BJ (cell line): ENCODE measurements around the gene ANP32B. TPM values are rescaled to one million over a fixed set of nuclear protein-coding genes. Genes with fewer than 3 reads are reported as not detected.
"Not testable (repeated sequence)": the region's sequence is repeated elsewhere in the genome, so short reads cannot be mapped to it uniquely, and the experiment has no call there.

ENCODE experiments used
- CTCF ChIA-PET: fragments of 350-600 bp; formaldehyde crosslinking; extraction: SDS; loops from one replicate; lab custom pipeline; 2021; ENCODE audit warnings: antibody characterized with exemption, inconsistent platforms; lab: Yijun Ruan, JAX
- POLR2A ChIA-PET: fragments of 300-600 bp; sonication (Branson Sonifier 250); formaldehyde crosslinking; extraction: SDS; loops from one replicate; lab custom pipeline; 2021; ENCODE audit warnings: antibody characterized with exemption; lab: Charles Lee
- DNase-seq: peaks from one replicate; pipeline ENCODE4 v3.0.0-alpha.2; 2011; ENCODE audit warnings: low read depth
- H3K27me3 ChIP-seq: 2 replicates; pipeline ENCODE4 v1.6.0; 2011; ENCODE audit warnings: low read length; ENCODE audit not compliant: control insufficient read depth, insufficient read depth
- H3K36me3 ChIP-seq: 2 replicates; pipeline ENCODE4 v1.5.1; 2011; ENCODE audit warnings: low read length; ENCODE audit not compliant: control insufficient read depth, insufficient read depth
- H3K4me3 ChIP-seq: 2 replicates; pipeline ENCODE4 v1.5.1; 2011; ENCODE audit warnings: low read depth, mild to moderate bottlenecking, control low read depth, low read length
- CTCF ChIP-seq: IDR thresholded peaks from 2 replicates; pipeline ENCODE4 v1.5.1; 2011; ENCODE audit warnings: low read depth, mild to moderate bottlenecking, control low read depth, inconsistent platforms, low read length, moderate library complexity; ENCODE audit not compliant: insufficient read depth
- polyA plus RNA-seq: library from polyadenylated mRNA; depleted of rRNA; stranded (reverse); fragments of >200 nt; gene quantifications from 2 replicates; pipeline ENCODE4 v1.2.3, GENCODE V29; 2011

The ANP32B gene
- polyA plus RNA-seq, 1 experiment: 18.3 TPM

- H3K36me3 ChIP-seq: no peaks in the 10 kb centered on the region
- ChIA-PET POLR2A (no interaction called here), CTCF (interaction anchor here (1.7 kb wide), 1 partner anchor 10 kb away, joined by 3 read pairs; no protein-coding TSS in a partner anchor)
These were observed 13.0 kb upstream of the ANP32B start for GRCh38 chr9:97970165-97970564.

DNA sequence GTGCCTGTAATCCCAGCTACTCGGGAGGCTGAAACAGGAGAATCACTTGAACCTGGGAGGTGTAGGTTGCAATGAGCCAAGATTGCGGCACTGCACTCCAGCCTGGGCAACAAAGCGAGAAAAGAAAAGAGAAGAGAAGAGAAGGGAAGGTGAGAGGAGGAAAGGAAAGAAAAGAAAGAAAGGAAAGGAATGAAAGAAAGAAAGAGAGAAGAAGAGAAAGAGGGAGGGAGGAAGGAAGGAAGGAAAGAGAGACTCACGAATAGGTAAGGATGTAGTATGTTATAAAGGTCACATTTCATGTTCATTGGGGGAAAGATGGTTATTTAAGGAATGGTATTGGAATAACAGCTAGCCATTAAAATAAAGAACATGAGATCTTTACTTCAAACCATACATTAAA lies 10.4 kb upstream of the ANP32B start:
- ChIA-PET POLR2A (no interaction called here), CTCF (no interaction called here)
- H3K36me3 ChIP-seq: no peaks in the 10 kb centered on the region
- no peak for TF ChIP-seq CTCF
- H3K27me3 ChIP-seq: peaks cover 4% of the 10 kb centered on the region
- H3K4me3 ChIP-seq: no peak overlapping the region
- DNase-seq: no peak

More at GRCh38 chr9:97970165-97970564, 13.0 kb upstream of the ANP32B start:
- Histone ChIP-seq H3K27me3 (peaks cover 9% of the 10 kb centered on the region), H3K4me3 (no peak overlapping the region)
- DNase-seq: no peak
- no peak for TF ChIP-seq CTCF

DNA sequence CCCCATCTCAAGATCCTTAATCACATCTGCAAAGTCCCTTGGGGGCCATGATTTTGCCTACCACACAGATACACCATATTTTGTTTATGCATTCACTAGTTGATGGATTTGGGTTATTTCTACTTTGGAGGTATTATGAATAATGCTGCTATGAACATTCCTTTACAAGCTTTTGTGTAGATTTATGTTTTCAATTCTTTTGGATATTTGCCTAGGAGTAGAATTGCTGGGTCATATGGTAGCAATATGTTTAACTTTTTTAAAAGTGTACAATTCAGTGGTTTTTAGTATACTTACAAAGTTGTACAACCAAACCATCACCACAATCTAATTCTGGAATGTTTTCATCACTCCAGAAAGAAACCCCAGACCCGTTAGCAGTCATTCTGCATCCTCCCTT lies 7.8 kb upstream of the ANP32B start:
- H3K36me3 ChIP-seq: no peaks in the 10 kb centered on the region
- DNase-seq: no peak
- no peak for TF ChIP-seq CTCF
- POLR2A ChIA-PET: no interaction called here
- H3K27me3 ChIP-seq: peaks cover 2% of the 10 kb centered on the region; the same call in 1 of the 2 replicates
- CTCF ChIA-PET: interaction anchor here (0.6 kb wide), 1 partner anchor 60 kb away, joined by 3 read pairs; no protein-coding TSS in a partner anchor
- no peak overlapping the region for H3K4me3 ChIP-seq

- H3K27me3 ChIP-seq, DNase-seq, H3K4me3 ChIP-seq, H3K36me3 ChIP-seq, CTCF ChIA-PET, POLR2A ChIA-PET: not testable (repeated sequence)
These were observed 6.5 kb upstream of the ANP32B start for GRCh38 chr9:97976633-97977032.

DNA sequence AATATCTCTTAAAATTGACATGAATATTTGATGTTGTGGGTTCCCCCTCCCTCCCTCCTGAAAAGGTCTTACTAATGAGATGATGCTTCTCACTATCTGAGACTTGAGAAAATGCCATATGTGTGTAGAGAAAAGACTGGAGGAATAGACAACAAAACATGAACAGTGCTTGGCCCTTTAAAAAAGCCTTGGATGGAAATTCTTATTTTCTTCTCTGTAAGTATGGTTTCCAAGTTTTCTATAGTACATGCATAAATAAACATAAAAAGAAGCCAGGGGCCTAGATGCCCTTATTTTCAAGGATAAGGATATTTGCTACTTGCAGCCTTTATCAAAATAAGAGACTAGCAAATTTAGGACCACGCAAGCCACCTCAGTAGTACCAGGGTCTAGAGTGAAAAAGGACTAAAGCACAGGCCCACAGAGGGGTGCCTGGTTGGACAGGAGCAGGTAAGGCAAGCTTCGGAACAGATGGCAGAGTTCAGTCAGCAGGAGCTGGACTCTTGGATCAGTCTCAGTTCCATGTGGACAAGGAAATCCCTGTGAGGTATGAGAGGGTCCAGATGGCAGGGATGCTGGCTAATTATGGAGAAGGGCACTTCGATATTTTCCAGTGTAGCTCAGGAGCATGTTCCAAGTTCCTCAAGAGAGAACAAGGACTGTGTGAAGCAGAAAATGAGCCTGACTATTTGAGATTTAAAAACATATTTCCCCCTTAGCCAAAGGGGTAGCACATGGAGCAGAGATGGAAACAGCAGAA lies 4.6 kb upstream of the ANP32B start:
- Histone ChIP-seq H3K27me3 (no peaks in the 10 kb centered on the region; the same call in 1 of the 2 replicates), H3K4me3 (no peak overlapping the region), H3K36me3 (no peaks in the 10 kb centered on the region)
- DNase-seq: no peak
- no peak for TF ChIP-seq CTCF
- POLR2A ChIA-PET: no interaction called here
- CTCF ChIA-PET: no interaction called here
